T-helper 17 cell (primary cell): ENCODE data around the gene TUNAR. TPM values are rescaled to one million over a fixed set of nuclear protein-coding genes. Genes with fewer than 3 reads are reported as not detected.

Source experiments
- ATAC-seq: fragments of 150-1000 bp; cut with Tn5 transposase; 2 replicates; pipeline ENCODE4 v1.10.0; 2021; ENCODE audit warnings: mild to moderate bottlenecking, moderate library complexity
- DNase-seq, 3 donors: peaks; one replicate each; pipeline versions ENCODE4 v3.0.0 to v3.0.0-alpha.2; 2020 to 2021
- H3K9me3 ChIP-seq: one replicate; pipeline ENCODE4 v1.7.0; 2013; ENCODE audit warnings: low read length, mild to moderate bottlenecking; ENCODE audit not compliant: control insufficient read depth, poor library complexity, severe bottlenecking
- H3K27ac Mint-ChIP-seq: one replicate; pipeline ENCODE4 v1.8.0; 2022; ENCODE audit warnings: mild to moderate bottlenecking, moderate library complexity, mixed read lengths
- H3K27me3 Mint-ChIP-seq: one replicate; pipeline ENCODE4 v1.8.0; 2022; ENCODE audit warnings: mixed read lengths
- H3K36me3 Mint-ChIP-seq: one replicate; pipeline ENCODE4 v1.8.0; 2022; ENCODE audit warnings: low read depth, mixed read lengths
- H3K4me1 Mint-ChIP-seq: one replicate; pipeline ENCODE4 v1.8.0; 2022; ENCODE audit warnings: mild to moderate bottlenecking, mixed read lengths
- H3K4me3 Mint-ChIP-seq: one replicate; pipeline ENCODE4 v1.8.0; 2022; ENCODE audit warnings: mild to moderate bottlenecking, moderate library complexity, mixed read lengths
- total RNA-seq, 4 donors: library from RNA in 2 of 4; stranded (reverse) in 2 of 4; gene quantifications; one replicate each; pipeline ENCODE4 v1.2.3 and lab custom pipeline; 2022 to 2026

TUNAR gene
- total RNA-seq, 2 donors from 2014 or later: not detected

DNA sequence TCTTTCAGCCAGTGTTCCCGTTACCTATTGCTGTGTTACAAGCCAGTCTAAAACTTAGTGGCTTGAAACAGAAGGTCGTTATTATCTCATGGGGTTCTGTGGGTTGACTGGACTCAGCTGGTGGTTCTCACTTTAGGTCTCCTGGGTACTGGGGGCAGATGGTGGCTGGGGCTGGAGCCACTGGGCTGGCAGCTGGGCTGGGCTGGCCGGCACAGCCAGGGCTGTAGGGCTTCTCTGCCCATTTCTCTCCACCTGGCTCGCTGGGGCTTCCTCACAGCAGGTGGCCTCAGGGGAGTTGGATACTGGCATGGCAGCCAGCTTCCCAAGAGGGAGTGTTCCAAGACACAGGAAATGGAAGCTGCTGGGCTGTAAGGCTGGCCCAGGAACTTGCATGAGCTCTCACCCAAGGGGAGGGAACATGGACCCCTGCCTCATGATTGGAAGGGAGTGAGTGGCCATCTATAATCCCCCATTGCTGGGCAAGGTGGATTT, 27.0 kb downstream of the TUNAR start:
- DNase-seq: no peak
- H3K36me3 Mint-ChIP-seq: no peaks in the 10 kb centered on the region
- no peak overlapping the region for H3K4me3 Mint-ChIP-seq
- H3K27me3 Mint-ChIP-seq: peaks cover 67% of the 10 kb centered on the region
- no peak for ATAC-seq
- H3K27ac Mint-ChIP-seq: no peak overlapping the region
- H3K4me1 Mint-ChIP-seq: no peaks in the 10 kb centered on the region
- H3K9me3 ChIP-seq: no peaks in the 10 kb centered on the region

DNA sequence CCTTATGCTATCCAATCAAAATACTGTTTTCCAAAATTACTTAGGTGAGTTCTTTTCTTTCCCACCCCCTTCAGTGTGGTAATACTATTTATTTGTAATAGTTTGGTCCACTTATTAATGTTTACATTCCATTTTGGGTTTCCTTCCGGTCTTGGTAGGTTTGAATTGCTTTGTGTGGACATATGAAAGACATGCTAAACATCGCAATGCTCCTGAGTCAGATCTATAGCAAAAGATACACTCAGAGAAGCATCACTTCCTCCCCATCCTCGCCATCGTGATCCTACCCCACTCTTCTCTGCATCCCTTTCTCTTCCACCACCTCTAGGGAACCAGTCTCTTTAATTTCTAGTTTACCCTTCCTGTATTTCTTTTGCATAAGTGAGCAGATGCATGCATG, 30.0 kb downstream of the TUNAR start:
- ATAC-seq (no peak), DNase-seq (no peak)
- no peaks in the 10 kb centered on the region for H3K9me3 ChIP-seq
- H3K36me3 Mint-ChIP-seq: no peaks in the 10 kb centered on the region
- H3K4me1 Mint-ChIP-seq: no peaks in the 10 kb centered on the region
- H3K27ac Mint-ChIP-seq: no peak overlapping the region
- H3K4me3 Mint-ChIP-seq: no peak overlapping the region
- peaks cover 56% of the 10 kb centered on the region for H3K27me3 Mint-ChIP-seq

DNA sequence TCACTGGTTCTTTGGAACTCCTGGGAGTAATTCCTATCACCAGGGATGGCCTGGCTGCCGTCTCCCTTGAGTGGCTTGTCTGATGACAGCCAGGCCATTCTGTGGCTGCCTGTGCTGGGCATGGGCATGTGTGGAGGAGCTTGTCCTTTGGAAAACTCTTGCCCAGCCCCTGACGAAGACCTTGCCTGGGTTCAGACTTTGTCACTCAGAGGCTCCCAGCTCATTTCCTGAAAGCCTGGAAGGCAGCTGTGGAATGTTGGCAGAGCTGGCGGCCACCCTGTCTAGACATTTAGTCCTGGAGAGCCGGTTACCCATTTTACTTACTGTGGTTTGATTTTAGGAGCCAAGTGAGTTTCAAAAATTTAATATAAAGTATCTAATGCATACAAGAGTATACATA, 34.0 kb downstream of the TUNAR start:
- DNase-seq (no peak), ATAC-seq (no peak)
- H3K4me1 Mint-ChIP-seq: no peaks in the 10 kb centered on the region
- H3K9me3 ChIP-seq: no peaks in the 10 kb centered on the region
- H3K4me3 Mint-ChIP-seq: no peak overlapping the region
- H3K36me3 Mint-ChIP-seq: no peaks in the 10 kb centered on the region
- H3K27ac Mint-ChIP-seq: no peak overlapping the region
- H3K27me3 Mint-ChIP-seq: peaks cover 43% of the 10 kb centered on the region

DNA sequence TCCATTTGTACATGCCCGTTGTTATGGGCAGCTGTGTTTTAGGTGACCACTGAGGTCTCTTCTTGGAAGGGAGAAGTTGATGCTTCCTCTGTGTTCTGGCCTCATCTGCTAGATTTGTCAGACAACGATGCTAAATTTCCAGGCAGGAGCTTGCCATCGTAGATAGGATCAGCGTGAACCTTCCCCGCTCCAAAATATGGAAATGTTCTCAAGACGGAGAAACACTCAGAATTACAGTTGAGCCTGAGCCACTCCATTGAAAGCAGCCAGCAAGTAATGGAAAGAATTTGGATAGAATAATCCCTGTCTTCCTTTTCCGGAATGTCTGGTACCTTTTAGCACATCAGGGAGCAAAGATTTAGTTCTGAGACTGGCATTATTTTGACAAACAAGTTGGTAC, 34.8 kb downstream of the TUNAR start:
- no peak overlapping the region for H3K27ac Mint-ChIP-seq
- no peaks in the 10 kb centered on the region for H3K9me3 ChIP-seq
- no peak for DNase-seq
- H3K36me3 Mint-ChIP-seq: no peaks in the 10 kb centered on the region
- no peak overlapping the region for H3K4me3 Mint-ChIP-seq
- H3K27me3 Mint-ChIP-seq: peaks cover 47% of the 10 kb centered on the region
- H3K4me1 Mint-ChIP-seq: no peaks in the 10 kb centered on the region
- no peak for ATAC-seq

DNA sequence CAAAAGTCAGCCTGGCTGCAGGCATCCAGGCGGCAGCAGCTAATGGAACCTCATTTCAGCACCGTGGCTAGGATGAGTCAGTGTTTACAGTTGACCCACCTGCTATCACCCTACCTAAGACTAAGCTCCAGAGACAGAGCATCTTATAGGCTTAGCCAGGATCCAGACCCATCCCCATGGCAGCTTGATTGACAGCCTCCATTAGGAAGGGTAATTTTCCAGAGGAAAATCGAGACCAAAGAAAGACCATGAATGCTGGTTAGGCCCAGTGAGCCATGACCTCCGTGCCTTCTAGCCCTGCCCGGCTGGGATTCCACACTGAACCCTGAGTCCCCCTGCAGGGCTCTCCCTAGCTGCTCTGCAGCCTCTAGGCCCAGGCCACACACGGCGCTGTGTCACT, 38.7 kb downstream of the TUNAR start:
- Mint-ChIP-seq H3K4me1 (no peaks in the 10 kb centered on the region), H3K27me3 (peaks cover 63% of the 10 kb centered on the region)

DNA sequence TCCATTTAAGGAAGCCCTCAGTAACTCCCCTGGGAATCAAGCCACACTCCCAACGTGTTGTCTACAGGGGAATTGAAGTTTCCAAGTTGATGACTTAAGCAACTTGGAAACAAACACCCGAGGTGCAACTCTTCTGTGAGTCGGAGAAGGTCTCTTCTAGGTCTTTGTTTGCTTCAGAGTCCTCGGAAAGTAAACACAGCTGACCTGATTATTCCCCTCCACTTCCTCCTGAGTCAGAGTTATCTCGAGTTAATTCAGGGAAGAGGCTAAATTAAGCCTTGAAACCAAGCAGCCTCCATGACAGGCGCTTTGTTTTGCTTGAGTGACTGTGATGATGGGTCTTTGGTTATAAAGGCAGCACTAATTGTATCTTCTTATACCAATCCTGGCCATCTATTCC, 41.8 kb downstream of the TUNAR start:
- Mint-ChIP-seq H3K27me3 (peaks cover 65% of the 10 kb centered on the region), H3K4me1 (no peaks in the 10 kb centered on the region), H3K27ac (no peak overlapping the region), H3K36me3 (peaks cover 3% of the 10 kb centered on the region), H3K4me3 (no peak overlapping the region)
- no peaks in the 10 kb centered on the region for H3K9me3 ChIP-seq
- DNase-seq (no peak), ATAC-seq (no peak)

More for the DNA sequence above, 38.7 kb downstream of the TUNAR start:
- H3K9me3 ChIP-seq: no peaks in the 10 kb centered on the region
- ATAC-seq (no peak), DNase-seq (no peak)
- H3K36me3 Mint-ChIP-seq: no peaks in the 10 kb centered on the region
- H3K27ac Mint-ChIP-seq: no peak overlapping the region
- H3K4me3 Mint-ChIP-seq: no peak overlapping the region

DNA sequence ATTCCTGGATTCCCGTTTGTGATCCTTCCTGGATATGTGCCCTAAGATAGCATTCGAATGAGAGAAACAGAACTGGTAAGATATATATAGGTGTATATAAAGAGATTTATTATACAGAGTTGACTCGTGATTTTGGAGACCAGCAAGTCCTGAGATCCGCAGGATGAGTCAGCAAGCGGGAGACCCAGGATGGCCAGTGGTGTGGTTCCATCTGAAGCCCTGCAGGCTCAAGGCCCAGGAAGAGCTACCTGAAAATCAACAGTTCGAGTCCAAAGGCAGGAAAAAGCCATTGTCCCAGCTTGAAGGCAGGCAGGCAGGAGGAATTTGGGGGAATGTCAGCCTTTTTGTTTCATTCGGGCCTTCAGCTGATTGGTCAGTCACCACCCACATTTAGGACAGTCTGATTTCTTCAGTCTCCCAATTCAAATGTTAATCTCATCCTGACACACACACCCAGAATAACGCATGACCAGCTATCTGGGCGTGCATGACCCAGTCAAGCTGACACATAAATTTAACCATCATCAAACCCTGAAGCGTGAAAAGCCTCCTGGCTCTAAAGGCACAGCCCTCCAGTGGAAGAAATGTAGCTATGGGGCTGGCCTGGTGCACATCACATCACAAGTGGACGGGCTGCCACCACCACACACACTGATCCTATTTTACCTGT, 44.3 kb downstream of the TUNAR start:
- H3K36me3 Mint-ChIP-seq: peaks cover 3% of the 10 kb centered on the region
- H3K9me3 ChIP-seq: no peaks in the 10 kb centered on the region
- no peak overlapping the region for H3K4me3 Mint-ChIP-seq
- H3K27me3 Mint-ChIP-seq: peaks cover 64% of the 10 kb centered on the region
- ATAC-seq (no peak), DNase-seq (no peak)
- no peak overlapping the region for H3K27ac Mint-ChIP-seq
- H3K4me1 Mint-ChIP-seq: no peaks in the 10 kb centered on the region

DNA sequence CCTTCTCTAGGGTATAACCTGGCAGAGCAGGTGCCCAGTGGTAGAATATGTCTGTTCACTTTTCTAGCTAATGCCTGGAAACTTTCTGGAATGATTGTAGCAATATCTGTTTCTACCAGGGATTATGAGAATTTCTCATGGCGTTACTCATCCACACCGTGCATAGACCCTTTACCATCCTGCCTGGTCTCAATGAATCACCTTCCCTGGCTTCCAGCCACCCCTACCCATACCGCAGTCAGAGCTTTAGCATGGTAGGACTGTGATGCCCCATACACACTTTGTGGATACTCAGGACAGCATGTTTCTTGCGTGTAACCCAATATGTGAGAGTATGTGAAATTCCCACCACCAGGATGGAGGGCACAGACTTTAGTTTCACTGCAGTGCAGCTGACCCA, 45.4 kb downstream of the TUNAR start:
- ATAC-seq: no peak
- H3K36me3 Mint-ChIP-seq: peaks cover 3% of the 10 kb centered on the region
- no peaks in the 10 kb centered on the region for H3K4me1 Mint-ChIP-seq
- H3K27ac Mint-ChIP-seq: no peak overlapping the region
- H3K4me3 Mint-ChIP-seq: no peak overlapping the region
- no peaks in the 10 kb centered on the region for H3K9me3 ChIP-seq
- H3K27me3 Mint-ChIP-seq: peaks cover 55% of the 10 kb centered on the region
- DNase-seq: no peak

DNA sequence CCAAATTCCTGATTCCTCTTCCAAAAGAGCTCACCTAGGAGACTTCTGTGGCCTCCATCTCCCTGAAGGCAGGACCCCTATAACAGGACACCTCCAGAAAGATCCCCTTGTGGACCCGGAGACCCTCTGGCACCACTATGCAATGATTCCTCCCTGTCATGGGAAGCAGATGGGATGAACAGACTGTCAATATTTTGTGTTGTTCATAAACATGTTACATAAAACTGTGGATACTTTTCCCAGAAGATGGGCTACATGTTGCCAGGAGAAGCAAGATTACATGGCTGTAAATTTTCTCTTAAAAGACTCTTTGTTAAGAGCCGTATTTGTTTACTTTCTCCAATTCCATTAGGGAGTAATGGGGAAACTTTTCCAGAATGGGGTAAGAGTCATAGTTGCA, 52.1 kb downstream of the TUNAR start:
- H3K4me3 Mint-ChIP-seq: no peak overlapping the region
- H3K36me3 Mint-ChIP-seq: peaks cover 3% of the 10 kb centered on the region
- no peaks in the 10 kb centered on the region for H3K4me1 Mint-ChIP-seq
- peaks cover 36% of the 10 kb centered on the region for H3K27me3 Mint-ChIP-seq
- no peak overlapping the region for H3K27ac Mint-ChIP-seq
- no peak for DNase-seq
- H3K9me3 ChIP-seq: no peaks in the 10 kb centered on the region
- no peak for ATAC-seq

DNA sequence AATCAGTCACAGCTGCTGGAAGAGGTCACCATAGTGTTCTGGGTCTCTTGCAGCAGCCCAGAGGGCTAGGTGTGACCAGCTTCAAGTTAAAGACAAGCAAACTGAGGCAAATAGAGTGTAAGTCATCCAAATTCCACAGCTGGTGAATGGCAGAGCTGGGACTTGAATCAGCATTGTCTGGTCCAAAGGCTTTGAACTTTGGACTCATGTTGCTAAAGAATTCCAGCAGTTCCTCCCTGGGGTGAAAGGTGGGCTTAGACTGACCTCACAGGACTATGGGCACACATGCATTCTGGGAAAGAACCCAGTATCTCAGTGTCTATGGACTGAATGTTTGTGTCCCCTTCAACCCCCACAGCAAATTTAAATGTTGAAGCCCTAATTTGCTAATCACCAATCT, 54.8 kb downstream of the TUNAR start:
- DNase-seq (no peak), ATAC-seq (no peak)
- Mint-ChIP-seq H3K27ac (no peak overlapping the region), H3K4me1 (no peaks in the 10 kb centered on the region), H3K27me3 (peaks cover 24% of the 10 kb centered on the region), H3K36me3 (peaks cover 3% of the 10 kb centered on the region), H3K4me3 (no peak overlapping the region)
- no peaks in the 10 kb centered on the region for H3K9me3 ChIP-seq

DNA sequence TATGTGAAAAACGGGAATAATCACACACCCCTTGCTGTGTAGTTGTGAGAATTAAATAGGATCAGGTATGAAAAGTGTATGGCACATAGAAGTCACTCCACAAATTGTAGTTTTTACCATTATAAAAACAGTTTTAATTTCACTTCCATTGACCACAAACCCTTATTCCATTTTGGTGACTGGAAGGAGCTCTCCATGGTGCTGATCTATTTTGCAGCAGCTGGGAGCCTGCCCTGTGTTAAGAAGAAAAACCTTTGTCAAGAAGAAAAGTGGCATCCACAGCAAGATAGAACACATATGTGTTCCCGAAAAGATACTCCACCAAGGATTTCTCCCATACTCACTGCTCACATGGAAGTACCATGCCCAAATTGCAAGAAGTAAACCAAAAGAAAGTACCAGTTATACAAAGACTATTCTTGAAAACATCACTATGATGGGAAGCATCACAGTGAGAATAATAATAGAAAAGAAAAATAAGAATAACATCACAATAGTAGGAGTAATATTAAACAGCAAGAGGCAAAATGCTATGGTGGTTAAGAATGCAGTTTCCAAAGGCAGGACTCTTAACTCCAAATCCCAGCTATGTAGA, 58.7 kb downstream of the TUNAR start:
- Mint-ChIP-seq H3K36me3 (no peaks in the 10 kb centered on the region), H3K27me3 (no peaks in the 10 kb centered on the region), H3K4me1 (no peaks in the 10 kb centered on the region), H3K4me3 (no peak overlapping the region), H3K27ac (no peak overlapping the region)
- no peaks in the 10 kb centered on the region for H3K9me3 ChIP-seq
- ATAC-seq (no peak), DNase-seq (no peak)

DNA sequence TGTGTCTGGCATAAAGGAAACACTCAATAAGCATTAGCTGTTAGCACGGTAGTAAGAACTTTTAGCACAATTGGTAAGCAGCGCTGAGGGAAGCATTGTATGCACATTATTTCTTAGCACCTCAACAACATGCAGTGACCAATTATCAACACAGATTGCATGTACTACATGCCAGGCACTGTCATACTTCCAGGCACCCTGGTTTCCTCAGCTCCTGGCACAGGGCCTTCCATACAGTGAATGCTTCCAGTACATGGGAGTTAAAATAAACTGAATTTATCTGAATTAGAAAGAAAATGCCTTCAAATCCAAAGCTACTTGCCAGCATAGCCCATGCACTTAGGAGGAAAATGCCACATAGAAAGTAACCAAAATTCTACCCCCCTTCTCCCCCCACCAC, 59.4 kb downstream of the TUNAR start:
- H3K27me3 Mint-ChIP-seq: no peaks in the 10 kb centered on the region
- no peak for ATAC-seq

DNA sequence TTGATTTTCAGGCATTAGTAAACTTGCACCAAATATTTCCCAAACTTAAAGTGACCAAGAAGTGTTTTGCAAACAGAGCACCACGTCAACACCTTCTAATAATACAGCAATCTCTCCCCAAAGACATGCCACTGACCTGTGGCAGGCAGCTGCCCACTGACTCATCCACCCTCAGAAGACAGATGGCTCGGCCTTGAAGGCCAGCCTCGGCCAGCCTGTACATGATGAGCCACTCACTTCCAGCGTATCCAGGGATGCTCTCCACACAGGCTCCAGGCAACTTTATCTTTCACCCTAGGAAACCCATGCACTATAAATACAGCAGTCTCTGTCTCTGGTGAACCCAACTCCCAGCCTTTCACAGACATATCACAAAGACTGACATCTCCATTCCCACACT, 62.7 kb downstream of the TUNAR start:
- no peaks in the 10 kb centered on the region for H3K9me3 ChIP-seq
- Mint-ChIP-seq H3K36me3 (no peaks in the 10 kb centered on the region), H3K27me3 (no peaks in the 10 kb centered on the region), H3K4me1 (no peaks in the 10 kb centered on the region), H3K27ac (no peak overlapping the region), H3K4me3 (no peak overlapping the region)
- DNase-seq (no peak), ATAC-seq (no peak)

More for the DNA sequence above, 59.4 kb downstream of the TUNAR start:
- DNase-seq: no peak
- H3K9me3 ChIP-seq: no peaks in the 10 kb centered on the region
- no peak overlapping the region for H3K4me3 Mint-ChIP-seq
- H3K27ac Mint-ChIP-seq: no peak overlapping the region
- no peaks in the 10 kb centered on the region for H3K4me1 Mint-ChIP-seq
- H3K36me3 Mint-ChIP-seq: no peaks in the 10 kb centered on the region

DNA sequence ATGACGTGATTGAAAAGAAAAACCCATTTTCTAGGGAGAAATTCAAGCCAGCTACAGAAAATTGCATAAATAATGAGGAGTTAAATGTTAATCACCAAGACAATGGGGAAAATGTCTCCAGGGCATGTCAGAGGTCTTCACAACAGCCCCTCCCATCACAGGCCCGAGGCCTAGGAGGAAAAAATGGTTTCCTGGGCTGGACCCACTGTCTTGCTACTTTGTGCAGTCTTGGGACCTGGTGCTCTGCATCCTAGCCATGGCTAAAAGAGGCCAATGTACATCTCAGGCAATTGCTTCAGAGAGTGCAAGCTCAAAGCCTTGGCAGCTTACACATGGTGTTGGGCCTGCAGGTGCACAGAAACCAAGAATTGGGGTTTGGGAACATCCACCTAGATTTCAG, 65.3 kb downstream of the TUNAR start:
- Mint-ChIP-seq H3K36me3 (no peaks in the 10 kb centered on the region), H3K4me1 (no peaks in the 10 kb centered on the region), H3K27me3 (peaks cover 9% of the 10 kb centered on the region), H3K27ac (no peak overlapping the region), H3K4me3 (no peak overlapping the region)
- DNase-seq: no peak
- H3K9me3 ChIP-seq: no peaks in the 10 kb centered on the region
- no peak for ATAC-seq
